Duodenal mucosa (tissue), 2 donors: ENCODE data around the gene SLC28A3.
"Not testable (repeated sequence)": the region's sequence is repeated elsewhere in the genome, so short reads cannot be mapped to it uniquely, and the experiment has no call there.

Source experiments
- H3K27ac ChIP-seq: one replicate; pipeline ENCODE4 v1.7.0; 2013; ENCODE audit warnings: low read depth, low read length
- H3K27me3 ChIP-seq, 2 donors: one replicate each; pipeline ENCODE4 v1.7.0; 2013; ENCODE audit warnings: low read length in 2 of 2, control low read depth in 1 of 2; ENCODE audit not compliant: insufficient read depth in 2 of 2, control insufficient read depth in 1 of 2
- H3K36me3 ChIP-seq, 2 donors: one replicate each; pipeline ENCODE4 v1.7.0; 2013; ENCODE audit warnings: low read length in 2 of 2, control low read depth in 1 of 2; ENCODE audit not compliant: insufficient read depth in 2 of 2, control insufficient read depth in 1 of 2
- H3K4me1 ChIP-seq, 2 donors: one replicate each; pipeline ENCODE4 v1.7.0; 2013; ENCODE audit warnings: low read length in 2 of 2, control low read depth in 1 of 2; ENCODE audit not compliant: insufficient read depth in 2 of 2, control insufficient read depth in 1 of 2
- H3K4me3 ChIP-seq, 2 donors: one replicate each; pipeline ENCODE4 v1.7.0; 2013; ENCODE audit warnings: low read length in 2 of 2, low read depth in 1 of 2
- H3K9ac ChIP-seq, 2 donors: one replicate each; pipeline ENCODE4 v1.7.0; 2013; ENCODE audit warnings: low read length in 2 of 2, low read depth in 1 of 2
- H3K9me3 ChIP-seq, 2 donors: one replicate each; pipeline ENCODE4 v1.7.0; 2013; ENCODE audit warnings: low read length in 2 of 2, control low read depth in 1 of 2; ENCODE audit not compliant: control insufficient read depth in 1 of 2

Gene SLC28A3

GRCh38 chr9:84375954-84376353 is 35.4 kb upstream of the SLC28A3 start:
- H3K4me1 ChIP-seq: no peaks in the 10 kb centered on the region
- H3K27ac ChIP-seq: no peak overlapping the region
- H3K9me3 ChIP-seq: no peaks in the 10 kb centered on the region
- no peak overlapping the region for H3K9ac ChIP-seq
- no peaks in the 10 kb centered on the region for H3K27me3 ChIP-seq
- H3K36me3 ChIP-seq: no peaks in the 10 kb centered on the region
- no peak overlapping the region for H3K4me3 ChIP-seq

GRCh38 chr9:84374516-84374915 is 34.0 kb upstream of the SLC28A3 start:
- Histone ChIP-seq H3K9ac (no peak overlapping the region), H3K27me3 (no peaks in the 10 kb centered on the region), H3K4me1 (no peaks in the 10 kb centered on the region), H3K9me3 (no peaks in the 10 kb centered on the region), H3K4me3 (no peak overlapping the region), H3K27ac (no peak overlapping the region), H3K36me3 (no peaks in the 10 kb centered on the region)

GRCh38 chr9:84374013-84374412 is 33.5 kb upstream of the SLC28A3 start:
- H3K4me3 ChIP-seq: no peak overlapping the region
- no peaks in the 10 kb centered on the region for H3K36me3 ChIP-seq
- H3K27me3 ChIP-seq: no peaks in the 10 kb centered on the region
- H3K9ac ChIP-seq: no peak overlapping the region
- H3K27ac ChIP-seq: no peak overlapping the region
- no peaks in the 10 kb centered on the region for H3K9me3 ChIP-seq
- no peaks in the 10 kb centered on the region for H3K4me1 ChIP-seq

GRCh38 chr9:84371737-84372136 is 31.2 kb upstream of the SLC28A3 start:
- H3K9me3 ChIP-seq: no peaks in the 10 kb centered on the region
- H3K27me3 ChIP-seq: no peaks in the 10 kb centered on the region
- no peaks in the 10 kb centered on the region for H3K4me1 ChIP-seq
- H3K4me3 ChIP-seq: no peak overlapping the region
- H3K27ac ChIP-seq: no peak overlapping the region
- no peaks in the 10 kb centered on the region for H3K36me3 ChIP-seq
- no peak overlapping the region for H3K9ac ChIP-seq

GRCh38 chr9:84368601-84369000 is 28.0 kb upstream of the SLC28A3 start:
- H3K27me3 ChIP-seq: no peaks in the 10 kb centered on the region
- no peak overlapping the region for H3K9ac ChIP-seq
- no peak overlapping the region for H3K4me3 ChIP-seq
- H3K9me3 ChIP-seq: no peaks in the 10 kb centered on the region
- H3K4me1 ChIP-seq: no peaks in the 10 kb centered on the region
- no peak overlapping the region for H3K27ac ChIP-seq
- no peaks in the 10 kb centered on the region for H3K36me3 ChIP-seq

GRCh38 chr9:84367726-84368125 is 27.2 kb upstream of the SLC28A3 start:
- not testable (repeated sequence) for H3K27me3 ChIP-seq, H3K36me3 ChIP-seq, H3K9me3 ChIP-seq, H3K27ac ChIP-seq, H3K4me1 ChIP-seq, H3K9ac ChIP-seq, H3K4me3 ChIP-seq

- Histone ChIP-seq H3K4me3 (no peak overlapping the region), H3K9ac (no peak overlapping the region), H3K9me3 (no peaks in the 10 kb centered on the region), H3K27me3 (no peaks in the 10 kb centered on the region), H3K36me3 (no peaks in the 10 kb centered on the region), H3K4me1 (no peaks in the 10 kb centered on the region), H3K27ac (no peak overlapping the region)
Observed at GRCh38 chr9:84366683-84367082, 26.1 kb upstream of the SLC28A3 start.

GRCh38 chr9:84364894-84365490 is 24.4 kb upstream of the SLC28A3 start:
- H3K4me3 ChIP-seq, H3K36me3 ChIP-seq, H3K4me1 ChIP-seq, H3K27me3 ChIP-seq, H3K9me3 ChIP-seq, H3K9ac ChIP-seq, H3K27ac ChIP-seq: not testable (repeated sequence)

- no peak overlapping the region for H3K9ac ChIP-seq
- no peaks in the 10 kb centered on the region for H3K9me3 ChIP-seq
- H3K27ac ChIP-seq: no peak overlapping the region
- no peaks in the 10 kb centered on the region for H3K27me3 ChIP-seq
- H3K4me3 ChIP-seq: no peak overlapping the region
- no peaks in the 10 kb centered on the region for H3K4me1 ChIP-seq
- no peaks in the 10 kb centered on the region for H3K36me3 ChIP-seq
Observed at GRCh38 chr9:84361645-84362044, 21.1 kb upstream of the SLC28A3 start.

GRCh38 chr9:84357275-84357674 is 16.7 kb upstream of the SLC28A3 start:
- no peak overlapping the region for H3K4me3 ChIP-seq
- H3K27me3 ChIP-seq: no peaks in the 10 kb centered on the region
- H3K36me3 ChIP-seq: no peaks in the 10 kb centered on the region
- no peaks in the 10 kb centered on the region for H3K9me3 ChIP-seq
- no peak overlapping the region for H3K27ac ChIP-seq
- H3K4me1 ChIP-seq: no peaks in the 10 kb centered on the region
- no peak overlapping the region for H3K9ac ChIP-seq

- Histone ChIP-seq H3K27ac (no peak overlapping the region), H3K27me3 (no peaks in the 10 kb centered on the region), H3K9ac (no peak overlapping the region), H3K4me1 (no peaks in the 10 kb centered on the region), H3K36me3 (no peaks in the 10 kb centered on the region), H3K4me3 (no peak overlapping the region), H3K9me3 (no peaks in the 10 kb centered on the region)
Observed at GRCh38 chr9:84354035-84354434, 13.5 kb upstream of the SLC28A3 start.
